ENCODE results near the gene FSTL3.
"Not testable (repeated sequence)": the region's sequence is repeated elsewhere in the genome, so short reads cannot be mapped to it uniquely, and the experiment has no call there.

Gene FSTL3

GRCh38 chr19:676339-677105, at the start of gene FSTL3:
TSS of gene FSTL3 (plus strand) at chr19:676392. CDS start at chr19:676424, 32 bp downstream.
- no peak within 1 kb of the TSS for H3K27ac ChIP-seq (ENCODE audit: low read length)
- H3K4me1 ChIP-seq (ENCODE audit: control insufficient read depth, low read depth, low read length), result no peaks in the 10 kb centered on the region
- no peak within 1 kb of the TSS for H3K4me3 ChIP-seq (ENCODE audit: low read length)
- no peaks in the 10 kb centered on the region for H3K36me3 ChIP-seq (ENCODE audit: control insufficient read depth, low read depth, low read length)
- no peak within 1 kb of the TSS for H3K9ac ChIP-seq (ENCODE audit: low read length)
- H3K27me3 ChIP-seq (ENCODE audit: control insufficient read depth, insufficient read depth, low read length), result peaks cover 26% of the 10 kb centered on the region
- H3K9me3 ChIP-seq (ENCODE audit: control insufficient read depth, low read depth, low read length), result no peaks in the 10 kb centered on the region

GRCh38 chr19:626566-626965, 49.6 kb upstream of the FSTL3 start:
- H3K27ac ChIP-seq (ENCODE audit: low read length); H3K4me3 ChIP-seq (ENCODE audit: low read length); H3K9ac ChIP-seq (ENCODE audit: low read length); H3K9me3 ChIP-seq (ENCODE audit: control insufficient read depth, low read depth, low read length); H3K27me3 ChIP-seq (ENCODE audit: control insufficient read depth, insufficient read depth, low read length); H3K4me1 ChIP-seq (ENCODE audit: control insufficient read depth, low read depth, low read length): not testable (repeated sequence)
- H3K36me3 ChIP-seq (ENCODE audit: control insufficient read depth, low read depth, low read length), result peaks cover 18% of the 10 kb centered on the region

GRCh38 chr19:628168-628567, 48.0 kb upstream of the FSTL3 start:
- Histone ChIP-seq H3K9me3 (ENCODE audit: control insufficient read depth, low read depth, low read length) (no peaks in the 10 kb centered on the region), H3K4me1 (ENCODE audit: control insufficient read depth, low read depth, low read length) (no peaks in the 10 kb centered on the region), H3K4me3 (ENCODE audit: low read length) (no peak overlapping the region), H3K36me3 (ENCODE audit: control insufficient read depth, low read depth, low read length) (peaks cover 18% of the 10 kb centered on the region), H3K9ac (ENCODE audit: low read length) (no peak overlapping the region), H3K27me3 (ENCODE audit: control insufficient read depth, insufficient read depth, low read length) (no peaks in the 10 kb centered on the region), H3K27ac (ENCODE audit: low read length) (no peak overlapping the region)

GRCh38 chr19:629515-629914, 46.7 kb upstream of the FSTL3 start:
- not testable (repeated sequence) for H3K9me3 ChIP-seq (ENCODE audit: control insufficient read depth, low read depth, low read length); H3K27ac ChIP-seq (ENCODE audit: low read length); H3K4me3 ChIP-seq (ENCODE audit: low read length); H3K27me3 ChIP-seq (ENCODE audit: control insufficient read depth, insufficient read depth, low read length); H3K4me1 ChIP-seq (ENCODE audit: control insufficient read depth, low read depth, low read length); H3K9ac ChIP-seq (ENCODE audit: low read length)
- peaks cover 14% of the 10 kb centered on the region for H3K36me3 ChIP-seq (ENCODE audit: control insufficient read depth, low read depth, low read length)

- peaks cover 13% of the 10 kb centered on the region for H3K36me3 ChIP-seq (ENCODE audit: control insufficient read depth, low read depth, low read length)
Measured at GRCh38 chr19:629961-630714, 46.1 kb upstream of the FSTL3 start.

GRCh38 chr19:632579-633067, 43.6 kb upstream of the FSTL3 start:
- Histone ChIP-seq H3K36me3 (ENCODE audit: control insufficient read depth, low read depth, low read length) (peaks cover 9% of the 10 kb centered on the region), H3K4me1 (ENCODE audit: control insufficient read depth, low read depth, low read length) (peaks cover 3% of the 10 kb centered on the region), H3K27me3 (ENCODE audit: control insufficient read depth, insufficient read depth, low read length) (peaks cover 4% of the 10 kb centered on the region), H3K9me3 (ENCODE audit: control insufficient read depth, low read depth, low read length) (no peaks in the 10 kb centered on the region), H3K4me3 (ENCODE audit: low read length) (peak overlapping the region; percentile 96), H3K9ac (ENCODE audit: low read length) (peak overlapping the region; percentile 86), H3K27ac (ENCODE audit: low read length) (no peak overlapping the region)

More at GRCh38 chr19:629961-630714, 46.1 kb upstream of the FSTL3 start:
- H3K9ac ChIP-seq (ENCODE audit: low read length), result no peak overlapping the region
- H3K9me3 ChIP-seq (ENCODE audit: control insufficient read depth, low read depth, low read length), result no peaks in the 10 kb centered on the region
- H3K27me3 ChIP-seq (ENCODE audit: control insufficient read depth, insufficient read depth, low read length), result no peaks in the 10 kb centered on the region
- H3K4me3 ChIP-seq (ENCODE audit: low read length), result no peak overlapping the region
- H3K27ac ChIP-seq (ENCODE audit: low read length), result no peak overlapping the region
- H3K4me1 ChIP-seq (ENCODE audit: control insufficient read depth, low read depth, low read length), result peaks cover 3% of the 10 kb centered on the region

- Histone ChIP-seq H3K4me1 (ENCODE audit: control insufficient read depth, low read depth, low read length) (peaks cover 3% of the 10 kb centered on the region), H3K9me3 (ENCODE audit: control insufficient read depth, low read depth, low read length) (no peaks in the 10 kb centered on the region), H3K27me3 (ENCODE audit: control insufficient read depth, insufficient read depth, low read length) (peaks cover 10% of the 10 kb centered on the region), H3K9ac (ENCODE audit: low read length) (peak within 1 kb of the TSS; percentile 86), H3K27ac (ENCODE audit: low read length) (peak within 1 kb of the TSS; percentile 20), H3K4me3 (ENCODE audit: low read length) (peak within 1 kb of the TSS; percentile 96), H3K36me3 (ENCODE audit: control insufficient read depth, low read depth, low read length) (peaks cover 9% of the 10 kb centered on the region)
Measured at GRCh38 chr19:633068-633785, 43.0 kb upstream of the FSTL3 start, which contains the start of gene POLRMT. TSS of gene POLRMT (minus strand) at chr19:633537. CDS start at chr19:633512, 25 bp downstream.

GRCh38 chr19:633786-634639, 42.2 kb upstream of the FSTL3 start:
- Histone ChIP-seq H3K9ac (ENCODE audit: low read length) (peak overlapping the region; percentile 86), H3K27ac (ENCODE audit: low read length) (peak overlapping the region; percentile 8), H3K36me3 (ENCODE audit: control insufficient read depth, low read depth, low read length) (peaks cover 9% of the 10 kb centered on the region), H3K4me3 (ENCODE audit: low read length) (peak overlapping the region; percentile 96), H3K27me3 (ENCODE audit: control insufficient read depth, insufficient read depth, low read length) (peaks cover 18% of the 10 kb centered on the region), H3K9me3 (ENCODE audit: control insufficient read depth, low read depth, low read length) (no peaks in the 10 kb centered on the region), H3K4me1 (ENCODE audit: control insufficient read depth, low read depth, low read length) (peaks cover 3% of the 10 kb centered on the region)

- no peak overlapping the region for H3K27ac ChIP-seq (ENCODE audit: low read length)
- H3K27me3 ChIP-seq (ENCODE audit: control insufficient read depth, insufficient read depth, low read length), result peaks cover 23% of the 10 kb centered on the region
- H3K4me1 ChIP-seq (ENCODE audit: control insufficient read depth, low read depth, low read length), result peaks cover 3% of the 10 kb centered on the region
- H3K36me3 ChIP-seq (ENCODE audit: control insufficient read depth, low read depth, low read length), result peaks cover 9% of the 10 kb centered on the region
- H3K9ac ChIP-seq (ENCODE audit: low read length), result no peak overlapping the region
- H3K4me3 ChIP-seq (ENCODE audit: low read length), result no peak overlapping the region
- H3K9me3 ChIP-seq (ENCODE audit: control insufficient read depth, low read depth, low read length), result no peaks in the 10 kb centered on the region
Measured at GRCh38 chr19:634975-635652, 41.1 kb upstream of the FSTL3 start.

GRCh38 chr19:638906-639252, 37.3 kb upstream of the FSTL3 start:
- H3K9me3 ChIP-seq (ENCODE audit: control insufficient read depth, low read depth, low read length), result no peaks in the 10 kb centered on the region
- peaks cover 3% of the 10 kb centered on the region for H3K4me1 ChIP-seq (ENCODE audit: control insufficient read depth, low read depth, low read length)
- H3K36me3 ChIP-seq (ENCODE audit: control insufficient read depth, low read depth, low read length), result no peaks in the 10 kb centered on the region
- H3K27me3 ChIP-seq (ENCODE audit: control insufficient read depth, insufficient read depth, low read length), result peaks cover 23% of the 10 kb centered on the region
- no peak overlapping the region for H3K4me3 ChIP-seq (ENCODE audit: low read length)
- no peak overlapping the region for H3K27ac ChIP-seq (ENCODE audit: low read length)
- no peak overlapping the region for H3K9ac ChIP-seq (ENCODE audit: low read length)

Measured in iPS-18a (cell line).